Glutamatergic neuron (in vitro differentiated cells): ENCODE results near the gene DLG1. TPM values are rescaled to one million over a fixed set of nuclear protein-coding genes. Genes with fewer than 3 reads are reported as not detected.

Experiments
- DNase-seq: peaks from one replicate; pipeline ENCODE4 v3.0.0; 2022
- H3K27ac Mint-ChIP-seq: one replicate; pipeline ENCODE4 v1.8.0; 2020; ENCODE audit warnings: mild to moderate bottlenecking, mixed read lengths, inconsistent platforms; ENCODE audit not compliant: unreplicated experiment
- H3K27me3 Mint-ChIP-seq: one replicate; pipeline ENCODE4 v1.8.0; 2020; ENCODE audit warnings: mild to moderate bottlenecking, moderate library complexity, mixed read lengths, inconsistent platforms; ENCODE audit not compliant: unreplicated experiment
- H3K36me3 Mint-ChIP-seq: one replicate; pipeline ENCODE4 v1.8.0; 2020; ENCODE audit warnings: mild to moderate bottlenecking, mixed read lengths, inconsistent platforms; ENCODE audit not compliant: unreplicated experiment
- H3K4me1 Mint-ChIP-seq: one replicate; pipeline ENCODE4 v1.8.0; 2020; ENCODE audit warnings: mild to moderate bottlenecking, low read depth, mixed read lengths, inconsistent platforms; ENCODE audit not compliant: unreplicated experiment
- H3K4me3 Mint-ChIP-seq: one replicate; pipeline ENCODE4 v1.8.0; 2020; ENCODE audit warnings: mild to moderate bottlenecking, mixed read lengths, inconsistent platforms; ENCODE audit not compliant: unreplicated experiment
- H3K9me3 Mint-ChIP-seq: one replicate; pipeline ENCODE4 v1.8.0; 2020; ENCODE audit warnings: mild to moderate bottlenecking, moderate library complexity, mixed read lengths, inconsistent platforms; ENCODE audit not compliant: unreplicated experiment
- CTCF ChIP-seq: fragments of 200-600 bp; sonication (generic); IDR thresholded peaks from one replicate; pipeline ENCODE4 v1.5.0; 2021; ENCODE audit not compliant: partially characterized antibody, unreplicated experiment
- total RNA-seq: library from RNA; stranded (reverse); fragmentation: NEBNext Ultra II Directional; extraction: Animal tissue kit (Norgen Biotek cat#: 25700); gene quantifications from one replicate; pipeline ENCODE4 v1.2.1, GENCODE V29; 2021; ENCODE audit not compliant: unreplicated experiment

DLG1 gene
- total RNA-seq, 1 donor from 2014 or later: 66.0 TPM

GRCh38 chr3:197244751-197245150, 53.7 kb downstream of the DLG1 start:
- no peak overlapping the region for H3K27ac Mint-ChIP-seq
- H3K27me3 Mint-ChIP-seq: peaks cover 2% of the 10 kb centered on the region
- peaks cover 28% of the 10 kb centered on the region for H3K9me3 Mint-ChIP-seq
- no peak for DNase-seq
- peaks cover 64% of the 10 kb centered on the region for H3K36me3 Mint-ChIP-seq
- TF ChIP-seq CTCF: no peak
- H3K4me3 Mint-ChIP-seq: no peak overlapping the region
- H3K4me1 Mint-ChIP-seq: no peaks in the 10 kb centered on the region

GRCh38 chr3:197242784-197243432, 55.5 kb downstream of the DLG1 start:
- no peak overlapping the region for H3K4me3 Mint-ChIP-seq

GRCh38 chr3:197241173-197241572, 57.2 kb downstream of the DLG1 start:
- TF ChIP-seq CTCF: no peak

More at GRCh38 chr3:197242784-197243432, 55.5 kb downstream of the DLG1 start:
- no peak for TF ChIP-seq CTCF
- peaks cover 47% of the 10 kb centered on the region for H3K36me3 Mint-ChIP-seq
- H3K4me1 Mint-ChIP-seq: no peaks in the 10 kb centered on the region
- H3K27ac Mint-ChIP-seq: no peak overlapping the region
- H3K9me3 Mint-ChIP-seq: peaks cover 17% of the 10 kb centered on the region
- no peak for DNase-seq
- peaks cover 2% of the 10 kb centered on the region for H3K27me3 Mint-ChIP-seq

GRCh38 chr3:197239857-197240256, 58.6 kb downstream of the DLG1 start:
- Mint-ChIP-seq H3K27ac (no peak overlapping the region), H3K4me1 (peaks cover 4% of the 10 kb centered on the region), H3K27me3 (peaks cover 4% of the 10 kb centered on the region), H3K4me3 (no peak overlapping the region), H3K9me3 (peaks cover 15% of the 10 kb centered on the region), H3K36me3 (peaks cover 44% of the 10 kb centered on the region)
- no peak for TF ChIP-seq CTCF
- DNase-seq: no peak

More at GRCh38 chr3:197241173-197241572, 57.2 kb downstream of the DLG1 start:
- Mint-ChIP-seq H3K27me3 (peaks cover 4% of the 10 kb centered on the region), H3K4me3 (no peak overlapping the region), H3K36me3 (peaks cover 44% of the 10 kb centered on the region), H3K9me3 (peaks cover 13% of the 10 kb centered on the region), H3K27ac (no peak overlapping the region), H3K4me1 (no peaks in the 10 kb centered on the region)
- DNase-seq: no peak

GRCh38 chr3:197238842-197239241, 59.6 kb downstream of the DLG1 start:
- Mint-ChIP-seq H3K9me3 (peaks cover 13% of the 10 kb centered on the region), H3K4me1 (peaks cover 6% of the 10 kb centered on the region), H3K36me3 (peaks cover 35% of the 10 kb centered on the region), H3K4me3 (no peak overlapping the region), H3K27ac (no peak overlapping the region), H3K27me3 (peaks cover 2% of the 10 kb centered on the region)
- TF ChIP-seq CTCF: no peak
- DNase-seq: no peak
